H1 (cell line): ENCODE measurements around the gene PHTF2. TPM values are rescaled to one million over a fixed set of nuclear protein-coding genes. Genes with fewer than 3 reads are reported as not detected.

Experiments
- CTCF ChIA-PET: fragments of 300-600 bp; sonication (Branson Sonifier 250); formaldehyde crosslinking; loops from one replicate; lab custom pipeline; 2021; ENCODE audit not compliant: partially characterized antibody; lab: Charles Lee
- POLR2A ChIA-PET: fragments of 300-600 bp; sonication (Branson Sonifier 250); formaldehyde crosslinking; loops from one replicate; lab custom pipeline; 2021; ENCODE audit warnings: inconsistent platforms; ENCODE audit not compliant: partially characterized antibody; lab: Charles Lee
- DNase-seq, 2 experiments: peaks; one replicate each; pipeline versions ENCODE4 v3.0.0 to v3.0.0-alpha.2; 2010 to 2022; ENCODE audit warnings: low spot score in 2 of 2, low read depth in 1 of 2, mixed read lengths in 1 of 2
- FAIRE-seq: peaks from 2 replicates; lab custom pipeline; 2011; peaks lifted over from hg19 to GRCh38; lab: Jason Lieb, UNC
- H2AFZ ChIP-seq: 2 replicates; pipeline ENCODE4 v1.8.1; 2012; ENCODE audit warnings: low read length, inconsistent platforms
- H2AK5ac ChIP-seq: 2 replicates; pipeline ENCODE4 v1.6.1; 2013; ENCODE audit warnings: low read depth, low read length
- H2BK120ac ChIP-seq: replicated peaks from 2 replicates; pipeline ENCODE3; 2013; ENCODE audit warnings: low read depth, low read length, inconsistent platforms
- H2BK12ac ChIP-seq: 2 replicates; pipeline ENCODE4 v1.6.1; 2013; ENCODE audit warnings: low read depth, low read length
- H2BK15ac ChIP-seq: 2 replicates; pipeline ENCODE4 v1.6.1; 2013; ENCODE audit warnings: low read length
- H2BK20ac ChIP-seq: 2 replicates; pipeline ENCODE4 v1.6.1; 2013; ENCODE audit warnings: low read length
- H2BK5ac ChIP-seq: 2 replicates; pipeline ENCODE4 v1.6.1; 2013; ENCODE audit warnings: low read depth, low read length
- H3K14ac ChIP-seq: 2 replicates; pipeline ENCODE4 v1.6.1; 2013; ENCODE audit warnings: inconsistent platforms; ENCODE audit not compliant: insufficient read length
- H3K18ac ChIP-seq: 2 replicates; pipeline ENCODE4 v1.6.1; 2013; ENCODE audit warnings: low read length; ENCODE audit errors: extremely low read depth
- H3K23ac ChIP-seq: 2 replicates; pipeline ENCODE4 v1.6.1; 2013; ENCODE audit warnings: inconsistent platforms; ENCODE audit not compliant: insufficient read length
- H3K23me2 ChIP-seq: 2 replicates; pipeline ENCODE4 v1.6.1; 2013; ENCODE audit warnings: low read depth, low read length
- H3K27ac ChIP-seq: 2 replicates; pipeline ENCODE4 v1.6.1; 2011; ENCODE audit warnings: low read depth, low read length, inconsistent platforms
- H3K27me3 ChIP-seq, 4 experiments: replicated peaks in 1 of 4; 1 replicate in 1 of 4; 2 replicates in 3 of 4; pipeline versions ENCODE4 v1.6.1 to v1.8.1; 2011 to 2013; ENCODE audit warnings: low read length in 3 of 4, mild to moderate bottlenecking in 3 of 4, inconsistent platforms in 2 of 4, mixed read lengths in 2 of 4, moderate library complexity in 1 of 4; ENCODE audit not compliant: control insufficient read depth in 3 of 4, insufficient read depth in 3 of 4; ENCODE audit errors: extremely low read depth in 1 of 4
- H3K36me3 ChIP-seq, 4 experiments: 2 replicates each; pipeline versions ENCODE4 v1.6.1 to v1.8.1; 2011 to 2013; ENCODE audit warnings: mild to moderate bottlenecking in 4 of 4, low read length in 3 of 4, moderate library complexity in 2 of 4, control low read depth in 1 of 4, inconsistent platforms in 1 of 4; ENCODE audit not compliant: insufficient read depth in 4 of 4, control insufficient read depth in 2 of 4
- H3K4ac ChIP-seq: replicated peaks from 2 replicates; pipeline ENCODE3; 2013; ENCODE audit warnings: low read length, low read depth, mixed read lengths, inconsistent platforms; ENCODE audit not compliant: insufficient read length
- H3K4me1 ChIP-seq, 4 experiments: replicated peaks in 1 of 4; 1 replicate in 1 of 4; 2 replicates in 3 of 4; pipeline versions ENCODE4 v1.6.1 to v1.8.1; 2011 to 2013; ENCODE audit warnings: low read length in 3 of 4, inconsistent platforms in 2 of 4, mixed read lengths in 1 of 4; ENCODE audit not compliant: insufficient read depth in 4 of 4, control insufficient read depth in 3 of 4
- H3K4me2 ChIP-seq, 2 experiments: 2 replicates each; pipeline versions ENCODE4 v1.6.1 to v1.8.1; 2011 to 2013; ENCODE audit warnings: low read depth in 2 of 2, low read length in 2 of 2, control low read depth in 1 of 2, inconsistent platforms in 1 of 2, mild to moderate bottlenecking in 1 of 2; ENCODE audit not compliant: insufficient read depth in 1 of 2
- H3K4me3 ChIP-seq, 4 experiments: fragments of 200-600, 300-600 bp in 1 of 4; sonication (generic), shearing (Covaris generic), sonication (Bioruptor Twin) in 1 of 4; 2 replicates each; pipeline versions ENCODE4 v1.5.1 to v1.8.1; 2011 to 2016; ENCODE audit warnings: low read length in 4 of 4, low read depth in 3 of 4, control low read depth in 2 of 4, inconsistent platforms in 2 of 4, mild to moderate bottlenecking in 2 of 4, mixed read lengths in 1 of 4, moderate library complexity in 1 of 4; ENCODE audit not compliant: insufficient read depth in 2 of 4; ENCODE audit errors: extremely low read depth in 1 of 4
- H3K56ac ChIP-seq: replicated peaks from 2 replicates; pipeline ENCODE3; 2013; ENCODE audit warnings: low read depth, mild to moderate bottlenecking, mixed read lengths, low read length, inconsistent platforms; ENCODE audit not compliant: insufficient read length
- H3K79me1 ChIP-seq: 2 replicates; pipeline ENCODE4 v1.6.1; 2013; ENCODE audit warnings: low read depth, low read length, control low read depth
- H3K79me2 ChIP-seq, 2 experiments: 2 replicates each; pipeline versions ENCODE4 v1.6.1 to v1.8.1; 2012 to 2013; ENCODE audit warnings: low read length in 2 of 2, mild to moderate bottlenecking in 2 of 2, inconsistent platforms in 1 of 2; ENCODE audit not compliant: insufficient read depth in 2 of 2, control insufficient read depth in 1 of 2
- H3K9ac ChIP-seq, 4 experiments: replicated peaks in 1 of 4; 1 replicate in 1 of 4; 2 replicates in 3 of 4; pipeline versions ENCODE4 v1.6.1 to v1.8.1; 2011 to 2013; ENCODE audit warnings: low read depth in 3 of 4, low read length in 3 of 4, control low read depth in 2 of 4, mild to moderate bottlenecking in 2 of 4, moderate library complexity in 2 of 4, inconsistent platforms in 1 of 4; ENCODE audit errors: extremely low read depth in 1 of 4
- H3K9me3 ChIP-seq, 2 experiments: 2 replicates each; pipeline versions ENCODE4 v1.6.1 to v1.8.1; 2012 to 2013; ENCODE audit warnings: mild to moderate bottlenecking in 2 of 2, moderate library complexity in 2 of 2, control low read depth in 1 of 2, inconsistent platforms in 1 of 2, low read depth in 1 of 2, low read length in 1 of 2, mixed read lengths in 1 of 2; ENCODE audit not compliant: insufficient read depth in 2 of 2
- H4K20me1 ChIP-seq, 2 experiments: replicated peaks in 1 of 2; 2 replicates each; pipeline versions ENCODE3 to v1.8.1; 2011 to 2013; ENCODE audit warnings: inconsistent platforms in 2 of 2, low read length in 2 of 2, mild to moderate bottlenecking in 1 of 2; ENCODE audit not compliant: insufficient read depth in 2 of 2, control insufficient read depth in 1 of 2
- H4K5ac ChIP-seq: 2 replicates; pipeline ENCODE4 v1.6.1; 2013; ENCODE audit warnings: low read length, low read depth, mixed read lengths, inconsistent platforms; ENCODE audit not compliant: insufficient read length
- H4K8ac ChIP-seq: 2 replicates; pipeline ENCODE4 v1.8.0; 2013; ENCODE audit warnings: mild to moderate bottlenecking, moderate library complexity, low read length, inconsistent platforms; ENCODE audit not compliant: insufficient read depth; ENCODE audit errors: extremely low read depth
- H4K91ac ChIP-seq: replicated peaks from 2 replicates; pipeline ENCODE3; 2013; ENCODE audit warnings: low read length, mixed read lengths, inconsistent platforms; ENCODE audit not compliant: insufficient read length
- BCL11A ChIP-seq, 2 experiments: IDR thresholded peaks; one replicate each; pipeline ENCODE4 v1.6.1; 2011; ENCODE audit warnings: low read depth in 2 of 2, low read length in 2 of 2, mild to moderate bottlenecking in 2 of 2
- CBX5 ChIP-seq: fragments of 300-800, 300-1000 bp; sonication (generic); IDR thresholded peaks from 2 replicates; pipeline ENCODE4 v1.7.1; 2016; ENCODE audit warnings: antibody characterized with exemption, low read length, low read depth
- CHD2 ChIP-seq: IDR thresholded peaks from 2 replicates; pipeline ENCODE4 v1.6.1; 2012; ENCODE audit warnings: low read length, improper control_type of control experiment
- FOSL1 ChIP-seq: IDR thresholded peaks from 2 replicates; pipeline ENCODE4 v1.6.1; 2011; ENCODE audit warnings: mild to moderate bottlenecking, low read depth, low read length, moderate library complexity; ENCODE audit not compliant: insufficient read depth
- HDAC6 ChIP-seq: IDR thresholded peaks from one replicate; pipeline ENCODE4 v1.7.1; 2012; ENCODE audit warnings: low read depth, mild to moderate bottlenecking, inconsistent platforms, low read length, moderate library complexity
- POU5F1 ChIP-seq: IDR thresholded peaks from 2 replicates; pipeline ENCODE4 v1.6.1; 2011; ENCODE audit warnings: low read depth, mild to moderate bottlenecking, low read length, moderate library complexity
- RXRA ChIP-seq: IDR thresholded peaks from 2 replicates; pipeline ENCODE4 v1.6.1; 2011; ENCODE audit warnings: low read depth, mild to moderate bottlenecking, low read length, moderate library complexity; ENCODE audit not compliant: insufficient read depth
- TAF7 ChIP-seq: optimal IDR thresholded peaks from 2 replicates; pipeline ENCODE3; 2011; ENCODE audit warnings: low read depth, mild to moderate bottlenecking, inconsistent platforms, low read length, moderate library complexity, borderline replicate concordance
- TBP ChIP-seq: IDR thresholded peaks from 2 replicates; pipeline ENCODE4 v1.6.1; 2011; ENCODE audit warnings: low read depth, low read length, improper control_type of control experiment
- YY1 ChIP-seq: IDR thresholded peaks from 2 replicates; pipeline ENCODE4 v1.6.1; 2011; ENCODE audit warnings: low read depth, mild to moderate bottlenecking, low read length
- ZNF274 ChIP-seq: IDR thresholded peaks from 2 replicates; pipeline ENCODE4 v1.7.0; 2012; ENCODE audit warnings: low read length, borderline replicate concordance; ENCODE audit errors: extremely low read depth
- WGBS, 2 experiments: shearing (Covaris generic) in 1 of 2; methylation state at CpG; one replicate each; pipeline versions ENCODE4 v1.1.6 to v1.1.7; 2013 to 2015; ENCODE audit warnings: low lambda C conversion rate in 2 of 2, mixed read lengths in 2 of 2, inconsistent platforms in 1 of 2, low coverage in 1 of 2, missing lambda C conversion rate in 1 of 2; ENCODE audit not compliant: insufficient replicate concordance in 2 of 2, insufficient coverage in 1 of 2, insufficient read length in 1 of 2; ENCODE audit errors: extremely low coverage in 1 of 2, missing lambda C conversion rate in 1 of 2; 5-methylcytosine and 5-hydroxymethylcytosine counted together
- polyA plus RNA-seq, 7 experiments: library from polyadenylated mRNA; depleted of rRNA in 3 of 7; stranded (reverse) in 5 of 7; unstranded in 2 of 7; fragments of >200 nt in 5 of 7; fragments of 200-250 nt in 2 of 7; gene quantifications; 1 replicate in 5 of 7; 2 replicates in 1 of 7; 4 replicates in 1 of 7; pipeline versions ENCODE4 v1.2.1 to v1.2.3, GENCODE V29; 2011 to 2013; ENCODE audit warnings: missing spikeins in 2 of 7, mixed read lengths in 2 of 7
- total RNA-seq: library from RNA; stranded (reverse); fragmentation: NEBNext Ultra II Directional; extraction: Animal tissue kit (Norgen Biotek cat#: 25700); gene quantifications from 2 replicates; pipeline ENCODE4 v1.2.1, GENCODE V29; 2021
- TF ChIP-seq, protein P1 (sequence below): IDR thresholded peaks from 2 replicates; pipeline ENCODE4 v1.6.1; 2012; ENCODE audit warnings: inconsistent platforms

PHTF2 gene
- total and polyA plus RNA-seq, 2 of the 8 experiments (the other 6 are each of a cell fraction or from before 2014, with no cell fraction given), result 9.0 to 25.4 TPM

DNA sequence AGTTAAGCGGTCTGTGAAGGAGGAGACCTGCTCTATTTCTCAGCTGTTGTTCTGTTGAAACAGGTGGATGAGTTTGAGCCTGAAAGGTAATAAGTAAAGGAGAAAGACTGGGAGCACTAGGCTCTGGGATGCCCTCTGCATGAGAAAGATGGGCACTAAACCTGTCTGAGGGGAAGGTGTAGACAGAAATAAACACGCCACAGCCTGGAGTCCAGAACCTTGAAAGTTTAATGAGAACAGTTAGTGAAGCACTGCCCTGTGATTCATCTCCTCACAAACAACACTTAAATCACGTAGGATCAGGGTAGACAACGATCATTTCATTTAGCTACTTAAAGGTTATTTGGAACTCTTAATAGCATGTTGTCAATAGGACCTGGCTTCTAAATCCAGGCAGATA is 193.1 kb downstream of the PHTF2 start:
- TF ChIP-seq TBP (no peak), FOSL1 (no peak), YY1 (no peak), POU5F1 (no peak), CBX5 (no peak), ZNF274 (no peak), RXRA (no peak), BCL11A (IDR thresholded peaks at IDR 0.05; ENCODE audit: low read depth in 2 of 2, low read length in 2 of 2) (no peak), HDAC6 (no peak), CHD2 (no peak), TAF7 (no peak)
- TF ChIP-seq, protein P1, sequence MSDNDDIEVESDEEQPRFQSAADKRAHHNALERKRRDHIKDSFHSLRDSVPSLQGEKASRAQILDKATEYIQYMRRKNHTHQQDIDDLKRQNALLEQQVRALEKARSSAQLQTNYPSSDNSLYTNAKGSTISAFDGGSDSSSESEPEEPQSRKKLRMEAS, result no peak
- TF ChIP-seq, all 59 proteins: peak for 0
- Histone ChIP-seq H2BK15ac (no peak overlapping the region), H3K9ac (no peak overlapping the region), H2BK12ac (no peak overlapping the region), H3K23me2 (no peaks in the 10 kb centered on the region), H2BK20ac (no peak overlapping the region), H3K36me3 (no peaks in the 10 kb centered on the region), H4K8ac (no peak overlapping the region), H3K4me2 (no peak overlapping the region), H2BK120ac (no peak overlapping the region), H4K91ac (no peak overlapping the region), H2AFZ (no peak overlapping the region), H4K5ac (no peak overlapping the region), H3K4ac (no peak overlapping the region), H3K79me2 (no peaks in the 10 kb centered on the region), H3K27ac (no peak overlapping the region), H3K56ac (no peak overlapping the region), H3K9me3 (no peaks in the 10 kb centered on the region), H3K18ac (no peak overlapping the region), H2BK5ac (no peak overlapping the region), H4K20me1 (no peaks in the 10 kb centered on the region), H3K14ac (no peak overlapping the region), H3K4me3 (no peak overlapping the region), H3K4me1 (peaks cover 3 to 6% (median 4%) of the 10 kb centered on the region in 4 experiments; a peak in 6 of 7 replicates), H3K79me1 (no peaks in the 10 kb centered on the region), H2AK5ac (no peak overlapping the region), H3K27me3 (no peaks in the 10 kb centered on the region), H3K23ac (no peak overlapping the region)
- FAIRE-seq (no peak), DNase-seq (no peak)
- ChIA-PET POLR2A (no interaction called here), CTCF (interaction anchor here (0.9 to 5.3 kb wide), 4 partner anchors 10 to 99 kb away, joined by 3 to 39 read pairs (median 10); no protein-coding TSS in a partner anchor)
- WGBS, 2 experiments, result 93% methylated on average over 4 of the region's 4 CpGs; no CpG with 5 or more reads in 1 of the 2 experiments
